Naive thymus-derived CD8-positive, alpha-beta T cell (primary cell): ENCODE measurements around the gene INSYN2B. TPM values are rescaled to one million over a fixed set of nuclear protein-coding genes. Genes with fewer than 3 reads are reported as not detected.

Experiments
- ATAC-seq, 2 donors: fragments of 150-1000 bp; cut with Tn5 transposase in 1 of 2; sonication (Bioruptor Pico), chemical (Tn5 transposase) in 1 of 2; 1 replicate in 1 of 2; 2 replicates in 1 of 2; pipeline ENCODE4 v1.10.0; 2021; ENCODE audit warnings: mild to moderate bottlenecking in 2 of 2, moderate library complexity in 2 of 2
- POLR2A ChIA-PET: fragments of 350-600 bp; sonication (Branson Sonifier 250); formaldehyde crosslinking; loops from one replicate; lab custom pipeline; 2021; ENCODE audit warnings: antibody characterized with exemption; lab: Charles Lee
- DNase-seq, 10 donors: peaks; one replicate each; pipeline versions ENCODE4 v3.0.0 to v3.0.0-alpha.2; 2020 to 2022
- H3K27ac Mint-ChIP-seq, 10 donors: one replicate each; pipeline ENCODE4 v1.8.0; 2020 to 2022; ENCODE audit warnings: mild to moderate bottlenecking in 10 of 10, mixed read lengths in 10 of 10, moderate library complexity in 4 of 10, inconsistent platforms in 1 of 10
- H3K27me3 Mint-ChIP-seq, 5 donors: one replicate each; pipeline ENCODE4 v1.8.0; 2021 to 2022; ENCODE audit warnings: mixed read lengths in 5 of 5
- H3K36me3 Mint-ChIP-seq, 3 donors: one replicate each; pipeline ENCODE4 v1.8.0; 2020 to 2022; ENCODE audit warnings: mixed read lengths in 3 of 3, mild to moderate bottlenecking in 2 of 3, inconsistent platforms in 1 of 3
- H3K4me1 Mint-ChIP-seq, 4 donors: one replicate each; pipeline ENCODE4 v1.8.0; 2021 to 2022; ENCODE audit warnings: mixed read lengths in 4 of 4
- H3K4me3 Mint-ChIP-seq, 10 donors: one replicate each; pipeline ENCODE4 v1.8.0; 2020 to 2022; ENCODE audit warnings: mild to moderate bottlenecking in 10 of 10, mixed read lengths in 10 of 10, moderate library complexity in 6 of 10, inconsistent platforms in 1 of 10
- H3K9me3 Mint-ChIP-seq, 9 donors: one replicate each; pipeline ENCODE4 v1.8.0; 2020 to 2022; ENCODE audit warnings: mixed read lengths in 9 of 9, mild to moderate bottlenecking in 3 of 9, inconsistent platforms in 1 of 9, moderate library complexity in 1 of 9
- polyA plus RNA-seq, 3 donors: library from polyadenylated mRNA; unstranded; fragments of 300-500 nt; fragmentation: Illumina TruSeq; gene quantifications; one replicate each; pipeline ENCODE4 v1.2.3, GENCODE V29; 2021
- total RNA-seq, 8 experiments: library from RNA in 2 of 8; stranded (reverse) in 2 of 8; gene quantifications; one replicate each; pipeline ENCODE4 v1.2.3 and lab custom pipeline; 2021 to 2026

Gene INSYN2B
- total and polyA plus RNA-seq, 5 experiments from 2014 or later: 0.05 TPM; not detected in 4

DNA sequence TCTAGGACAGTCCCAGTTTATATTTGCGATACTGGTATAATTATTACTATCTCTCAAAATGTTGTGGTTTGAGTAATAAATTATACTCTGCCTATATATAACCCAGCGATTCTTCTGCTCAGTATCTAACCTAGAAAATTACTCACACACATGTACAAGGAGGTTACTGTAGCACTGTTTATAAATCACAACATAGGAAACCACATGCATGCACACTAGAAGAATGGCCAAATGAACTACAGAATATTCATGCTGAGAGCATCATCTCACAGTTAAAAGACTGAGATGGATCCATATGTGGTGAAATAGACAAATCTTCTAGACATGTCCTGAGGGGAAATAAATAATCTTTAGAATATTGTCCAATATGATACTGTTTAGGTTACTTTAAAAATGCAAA lies 62.1 kb downstream of the INSYN2B start:
- no peak for ATAC-seq
- peaks cover 0 to 8% (median 4%) of the 10 kb centered on the region in 4 donors for H3K4me1 Mint-ChIP-seq
- H3K4me3 Mint-ChIP-seq: no peak overlapping the region
- H3K27ac Mint-ChIP-seq: no peak overlapping the region
- peaks cover 7 to 62% (median 9%) of the 10 kb centered on the region in 3 donors for H3K36me3 Mint-ChIP-seq
- POLR2A ChIA-PET: no interaction called here
- no peaks in the 10 kb centered on the region for H3K27me3 Mint-ChIP-seq
- DNase-seq: no peak
- H3K9me3 Mint-ChIP-seq: no peaks in the 10 kb centered on the region

DNA sequence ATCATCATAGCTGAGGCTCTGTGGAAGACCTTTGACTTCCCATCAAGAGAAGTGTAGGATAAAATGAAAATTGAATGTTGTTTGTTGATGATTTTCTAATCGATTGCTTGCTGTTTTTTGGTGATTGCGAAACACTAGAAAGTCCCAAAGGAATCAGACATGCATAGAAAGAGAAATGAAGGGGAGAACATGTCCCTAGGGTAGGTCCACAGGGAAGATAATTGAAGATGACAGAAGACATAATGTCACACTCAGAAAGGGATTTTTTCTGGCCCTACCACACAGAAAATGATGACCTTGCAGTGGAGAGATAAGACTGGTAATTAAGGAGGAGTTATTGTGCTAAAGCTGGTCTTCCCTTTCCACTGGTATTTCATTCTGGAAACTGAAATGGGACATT lies 62.8 kb downstream of the INSYN2B start:
- DNase-seq (no peak), ATAC-seq (no peak)
- peaks cover 0 to 8% (median 5%) of the 10 kb centered on the region in 4 donors for H3K4me1 Mint-ChIP-seq
- H3K27me3 Mint-ChIP-seq: no peaks in the 10 kb centered on the region
- peaks cover 7 to 58% (median 9%) of the 10 kb centered on the region in 3 donors for H3K36me3 Mint-ChIP-seq
- POLR2A ChIA-PET: no interaction called here
- no peaks in the 10 kb centered on the region for H3K9me3 Mint-ChIP-seq
- no peak overlapping the region for H3K27ac Mint-ChIP-seq
- no peak overlapping the region for H3K4me3 Mint-ChIP-seq

DNA sequence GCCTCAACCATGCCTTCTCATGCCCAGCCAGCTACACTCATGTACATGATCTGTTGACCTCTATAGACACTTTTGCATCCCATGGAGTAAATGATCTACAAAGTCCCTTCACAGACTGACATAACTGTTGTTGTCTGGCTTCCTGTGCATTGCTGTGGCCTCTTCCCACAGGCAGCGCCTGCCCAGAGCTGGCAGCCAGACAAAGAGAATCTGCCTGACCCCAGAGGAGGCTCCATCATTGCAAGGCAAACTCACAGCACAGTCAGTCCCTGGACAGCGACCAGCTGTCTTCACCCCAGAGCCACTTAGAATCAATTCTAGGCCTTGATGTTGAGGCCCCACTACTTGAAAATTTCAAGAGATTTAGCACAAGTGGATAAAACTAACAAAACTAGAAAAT lies 65.5 kb downstream of the INSYN2B start:
- Mint-ChIP-seq H3K27ac (peak overlapping the region in 1 of 10 donors; percentile 18), H3K4me1 (peaks cover 0 to 8% (median 7%) of the 10 kb centered on the region in 4 donors), H3K36me3 (peaks cover 9 to 44% (median 11%) of the 10 kb centered on the region in 3 donors), H3K9me3 (no peaks in the 10 kb centered on the region), H3K4me3 (no peak overlapping the region), H3K27me3 (no peaks in the 10 kb centered on the region)
- POLR2A ChIA-PET: no interaction called here
- ATAC-seq: no peak
- no peak for DNase-seq

DNA sequence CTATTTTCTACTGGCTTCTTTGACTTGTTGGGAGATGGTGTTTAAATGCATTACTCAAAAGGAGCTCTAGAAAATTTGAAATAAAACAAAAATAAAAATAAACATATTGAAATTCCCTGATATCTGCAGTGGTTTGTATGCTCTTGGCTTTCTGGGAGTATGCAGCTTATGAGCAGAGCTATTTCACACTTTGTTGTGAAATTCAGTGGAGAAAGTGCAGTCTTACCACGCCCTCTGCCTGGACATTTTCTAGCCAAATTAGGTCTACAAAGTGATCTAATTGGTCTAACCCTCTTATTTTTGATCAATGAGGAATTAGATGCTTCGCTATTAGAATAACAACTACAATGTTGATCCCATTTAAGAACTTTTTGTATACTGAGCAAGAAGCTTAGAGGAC lies 66.8 kb downstream of the INSYN2B start:
- H3K27me3 Mint-ChIP-seq: no peaks in the 10 kb centered on the region
- POLR2A ChIA-PET: interaction anchor here (0.6 kb wide), 1 partner anchor 10 kb away, joined by 4 read pairs; no protein-coding TSS in a partner anchor
- H3K27ac Mint-ChIP-seq: no peak overlapping the region

DNA sequence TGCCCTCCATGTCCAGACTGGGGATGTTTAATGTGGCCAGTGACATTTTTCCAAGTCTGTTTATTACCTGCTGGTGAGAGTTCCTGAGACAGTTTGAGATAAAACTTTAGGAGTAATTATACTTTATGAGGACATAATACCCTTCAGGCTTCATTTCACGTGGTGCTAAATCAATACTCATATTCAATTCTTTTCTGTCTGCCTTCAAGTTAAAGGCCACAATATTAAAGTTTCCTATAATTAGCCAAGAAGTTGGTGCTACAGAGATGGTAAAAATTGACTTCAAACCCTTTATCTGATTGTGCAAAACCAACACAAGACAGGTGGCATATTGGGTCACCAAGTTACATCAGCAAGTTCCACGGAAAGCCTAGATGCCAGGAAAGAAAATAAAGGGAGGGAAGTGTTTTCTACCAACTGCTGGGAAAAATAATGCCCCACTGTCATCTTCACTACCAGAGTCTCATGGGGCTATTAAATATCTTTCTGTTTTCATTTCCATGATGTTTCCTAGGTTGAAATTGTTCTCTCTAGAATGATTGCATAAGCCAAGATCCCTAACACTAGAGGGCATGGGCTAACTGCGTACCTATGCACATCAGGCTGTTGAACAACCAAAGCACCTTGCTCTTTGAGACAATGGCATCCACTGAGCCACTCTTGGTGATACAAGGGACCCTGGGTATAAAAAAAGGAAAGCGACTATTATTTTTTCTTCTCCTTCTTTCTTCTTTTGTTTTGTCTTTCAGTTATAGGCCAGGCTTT lies 68.7 kb downstream of the INSYN2B start:
- POLR2A ChIA-PET: no interaction called here

More for the DNA sequence above, 66.8 kb downstream of the INSYN2B start:
- ATAC-seq (no peak), DNase-seq (no peak)
- Mint-ChIP-seq H3K4me1 (peaks cover 0 to 8% (median 6%) of the 10 kb centered on the region in 4 donors), H3K4me3 (no peak overlapping the region), H3K36me3 (peaks cover 9 to 34% (median 11%) of the 10 kb centered on the region in 3 donors), H3K9me3 (no peaks in the 10 kb centered on the region)

DNA sequence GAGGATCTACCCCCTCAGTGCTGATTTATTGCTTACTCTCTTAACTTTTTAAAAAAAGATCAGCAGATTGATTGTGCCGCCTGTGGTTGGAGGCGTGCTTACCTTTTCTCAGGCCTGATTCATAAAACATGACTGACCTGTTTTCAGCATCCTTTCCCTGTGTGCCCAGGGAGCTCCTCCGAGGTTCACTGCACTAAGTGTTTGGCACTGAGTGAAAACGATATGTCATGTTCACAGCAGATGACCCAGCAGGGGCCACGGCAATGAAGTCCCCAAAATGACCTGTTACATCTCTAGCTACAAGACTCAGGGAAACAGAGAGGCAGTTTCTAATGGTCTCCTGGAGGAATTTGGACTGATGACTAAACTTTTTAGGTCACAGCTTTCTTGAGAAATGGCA lies 69.9 kb downstream of the INSYN2B start:
- H3K36me3 Mint-ChIP-seq: peaks cover 2 to 22% (median 11%) of the 10 kb centered on the region in 3 donors

More for the DNA sequence above, 68.7 kb downstream of the INSYN2B start:
- no peak for DNase-seq
- Mint-ChIP-seq H3K4me1 (peaks cover 0 to 12% (median 2%) of the 10 kb centered on the region in 4 donors), H3K36me3 (peaks cover 8 to 32% (median 9%) of the 10 kb centered on the region in 3 donors), H3K27me3 (no peaks in the 10 kb centered on the region), H3K4me3 (no peak overlapping the region), H3K27ac (no peak overlapping the region), H3K9me3 (no peaks in the 10 kb centered on the region)
- ATAC-seq: no peak

DNA sequence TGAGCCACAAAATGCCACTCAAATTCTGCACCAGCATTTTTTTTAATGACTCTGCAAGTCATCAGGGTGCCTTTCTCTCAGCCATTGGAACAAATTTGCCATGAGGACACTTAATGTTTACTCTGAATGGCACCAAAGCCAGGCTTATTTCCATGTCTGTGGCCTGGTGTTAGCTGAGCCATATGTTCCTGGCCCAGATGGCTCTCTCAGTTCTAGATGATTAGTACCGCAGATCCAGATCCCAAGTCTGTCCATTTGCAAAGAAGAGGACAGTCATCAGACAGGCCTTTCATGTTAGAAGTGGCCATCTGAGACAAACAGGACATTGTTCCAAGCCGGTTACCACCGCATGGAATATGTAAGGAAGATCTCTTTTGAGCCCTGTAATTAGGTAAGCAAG lies 70.3 kb downstream of the INSYN2B start:
- Mint-ChIP-seq H3K27ac (peak overlapping the region in 1 of 10 donors; percentile 20), H3K36me3 (peaks cover 0 to 22% (median 11%) of the 10 kb centered on the region in 3 donors), H3K4me1 (peaks cover 0 to 14% (median 3%) of the 10 kb centered on the region in 4 donors), H3K27me3 (no peaks in the 10 kb centered on the region), H3K4me3 (no peak overlapping the region), H3K9me3 (no peaks in the 10 kb centered on the region)
- ATAC-seq (no peak), DNase-seq (no peak)
- POLR2A ChIA-PET: no interaction called here

More for the DNA sequence above, 69.9 kb downstream of the INSYN2B start:
- POLR2A ChIA-PET: no interaction called here
- Mint-ChIP-seq H3K9me3 (no peaks in the 10 kb centered on the region), H3K27me3 (no peaks in the 10 kb centered on the region), H3K27ac (peak overlapping the region in 2 of 10 donors; percentile 31 to 55), H3K4me1 (peaks cover 0 to 13% (median 3%) of the 10 kb centered on the region in 4 donors), H3K4me3 (no peak overlapping the region)
- ATAC-seq (no peak), DNase-seq (no peak)

DNA sequence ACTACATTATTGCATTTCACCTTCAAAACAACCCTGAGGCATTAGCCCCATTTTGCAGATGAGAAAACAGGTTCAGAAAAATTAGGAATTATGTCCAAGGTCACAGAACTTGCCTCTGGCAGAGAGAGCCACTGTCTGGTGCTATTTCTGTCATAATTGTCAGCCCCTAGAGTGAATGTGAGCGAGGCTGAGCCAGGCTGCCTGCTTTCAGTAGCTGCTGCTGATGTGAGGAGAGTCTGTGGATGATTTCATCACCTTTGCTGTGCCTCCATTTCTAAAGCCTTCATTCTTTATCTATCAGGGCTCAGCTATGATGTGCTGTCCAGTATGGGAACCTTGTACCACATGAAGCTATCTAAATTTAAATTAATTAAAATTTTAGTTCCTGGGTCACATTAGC lies 71.4 kb downstream of the INSYN2B start:
- ATAC-seq (no peak), DNase-seq (no peak)
- Mint-ChIP-seq H3K27me3 (no peaks in the 10 kb centered on the region), H3K36me3 (peaks cover 0 to 15% (median 11%) of the 10 kb centered on the region in 3 donors), H3K9me3 (no peaks in the 10 kb centered on the region), H3K27ac (no peak overlapping the region), H3K4me1 (peaks cover 0 to 17% (median 3%) of the 10 kb centered on the region in 4 donors), H3K4me3 (no peak overlapping the region)
- POLR2A ChIA-PET: no interaction called here

DNA sequence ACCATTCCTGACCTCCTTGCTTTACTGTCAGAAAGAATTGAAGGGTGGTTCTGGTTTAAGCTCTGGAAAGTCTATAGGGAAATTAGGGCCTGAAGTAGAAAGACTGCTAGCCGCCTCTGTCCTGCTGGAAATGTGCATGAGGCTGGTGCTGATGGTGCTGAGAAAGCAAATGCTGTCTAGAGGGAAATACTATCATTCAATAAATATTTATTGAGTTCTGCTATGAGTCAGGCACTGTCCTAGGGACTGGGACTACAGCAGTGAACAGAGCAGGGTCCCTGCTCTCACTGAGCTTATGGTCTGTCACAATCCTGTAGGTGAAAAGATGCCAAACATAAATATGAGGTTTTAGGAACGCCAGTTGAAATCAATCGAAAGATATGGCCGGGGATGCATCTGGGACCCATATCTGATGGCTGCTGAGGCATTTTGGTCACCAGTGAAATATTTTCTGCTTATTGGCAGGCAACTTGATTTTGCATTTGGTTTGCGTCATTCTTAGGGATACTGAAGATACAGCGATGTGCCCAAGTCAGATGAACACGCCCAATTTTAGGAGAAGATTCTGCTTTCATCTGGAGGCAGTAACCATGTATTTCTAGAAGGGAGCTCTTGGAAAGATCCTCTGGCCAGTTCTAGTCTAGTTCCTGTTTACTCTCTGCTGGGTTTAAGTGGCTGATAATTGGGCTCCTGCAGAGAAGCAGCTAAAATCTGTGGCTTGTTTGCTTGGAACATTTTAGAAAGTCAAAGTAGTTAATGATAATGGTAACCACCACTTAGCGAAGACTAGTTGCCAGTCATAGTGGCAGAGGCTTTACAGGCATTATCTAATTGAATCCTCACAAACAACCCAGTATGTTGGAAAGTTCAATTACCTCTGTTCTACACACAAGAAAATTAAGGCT lies 73.3 kb downstream of the INSYN2B start:
- Mint-ChIP-seq H3K4me1 (peaks cover under 1 to 19% (median 12%) of the 10 kb centered on the region in 4 donors), H3K27ac (peak overlapping the region in 4 of 10 donors; percentile 11 to 61 (median 32)), H3K27me3 (no peaks in the 10 kb centered on the region), H3K4me3 (no peak overlapping the region), H3K9me3 (no peaks in the 10 kb centered on the region), H3K36me3 (peaks cover 0 to 20% (median 13%) of the 10 kb centered on the region in 3 donors)
- POLR2A ChIA-PET: no interaction called here
- DNase-seq (no peak), ATAC-seq (no peak)

DNA sequence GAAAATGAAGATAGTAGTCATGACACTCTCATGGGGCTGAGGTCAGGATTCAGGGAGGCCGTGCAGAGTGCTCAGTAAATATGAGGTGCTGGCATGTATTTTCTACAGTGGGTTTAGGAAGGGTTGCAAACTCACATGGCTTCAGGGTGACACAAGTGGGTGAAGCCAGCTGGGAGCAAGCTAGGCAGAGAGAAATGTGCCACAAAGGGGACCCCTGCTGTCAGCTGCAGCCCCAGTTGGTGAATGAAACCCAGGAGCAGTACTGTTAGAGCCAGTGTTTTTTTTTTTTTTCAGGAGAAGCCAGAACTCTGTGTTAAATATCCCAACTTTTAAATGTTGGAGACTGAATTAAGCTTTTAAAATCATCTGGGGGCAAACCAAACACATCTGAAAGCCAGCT lies 75.3 kb downstream of the INSYN2B start:
- Mint-ChIP-seq H3K36me3 (peaks cover 8 to 33% (median 14%) of the 10 kb centered on the region in 3 donors), H3K27ac (peak overlapping the region in 2 of 10 donors; percentile 56 to 79), H3K9me3 (no peaks in the 10 kb centered on the region), H3K27me3 (no peaks in the 10 kb centered on the region), H3K4me1 (peaks cover 9 to 35% (median 23%) of the 10 kb centered on the region in 4 donors), H3K4me3 (no peak overlapping the region)
- POLR2A ChIA-PET: no interaction called here
- ATAC-seq (no peak), DNase-seq (no peak)

DNA sequence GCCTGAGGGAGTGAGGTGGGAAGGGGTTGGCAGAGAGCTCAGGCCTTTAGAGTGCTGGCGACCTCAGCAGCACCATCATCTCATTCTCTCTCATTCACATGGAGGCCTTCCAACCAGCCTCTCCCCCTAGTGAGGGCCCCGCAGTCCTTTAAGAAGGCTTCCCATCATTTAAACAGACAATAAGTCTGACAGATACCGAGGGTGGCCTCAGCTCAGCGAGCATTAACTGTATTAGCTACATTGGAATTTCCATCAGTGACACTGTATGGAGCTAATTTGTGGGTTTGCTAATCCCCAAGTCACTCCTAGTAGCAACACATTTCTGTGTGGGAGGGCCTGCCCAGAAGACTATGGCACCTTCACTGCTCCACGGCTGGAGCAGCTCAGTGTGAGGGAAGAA lies 75.8 kb downstream of the INSYN2B start:
- Mint-ChIP-seq H3K36me3 (peaks cover 10 to 35% (median 14%) of the 10 kb centered on the region in 3 donors), H3K27ac (no peak overlapping the region), H3K4me1 (peaks cover 11 to 37% (median 24%) of the 10 kb centered on the region in 4 donors), H3K4me3 (no peak overlapping the region), H3K9me3 (no peaks in the 10 kb centered on the region), H3K27me3 (no peaks in the 10 kb centered on the region)
- POLR2A ChIA-PET: interaction anchor here (0.8 kb wide), 1 partner anchor 124 kb away, joined by 6 read pairs; no protein-coding TSS in a partner anchor
- ATAC-seq: no peak
- DNase-seq: no peak

DNA sequence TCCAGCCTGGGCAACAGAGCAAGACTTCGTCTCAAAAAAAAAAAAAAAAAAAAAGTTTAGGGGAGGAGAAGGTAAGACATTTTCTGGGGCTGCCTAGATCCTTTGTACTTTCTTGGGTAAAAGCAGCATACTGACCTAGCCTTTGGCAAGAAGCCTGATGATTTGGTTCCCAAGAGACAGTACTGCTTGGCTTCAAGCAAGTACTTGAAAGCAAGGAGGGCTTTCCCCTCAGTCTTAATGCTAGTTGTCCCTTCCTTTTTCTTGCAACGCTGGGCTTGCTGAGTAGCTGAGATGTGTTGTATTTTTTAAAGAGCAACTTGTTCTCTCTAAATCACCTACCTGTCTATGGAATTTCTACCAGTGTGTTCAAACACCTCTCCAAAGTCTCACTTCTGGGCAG lies 76.2 kb downstream of the INSYN2B start:
- no peak overlapping the region for H3K4me3 Mint-ChIP-seq
- H3K9me3 Mint-ChIP-seq: no peaks in the 10 kb centered on the region
- POLR2A ChIA-PET: interaction anchor here (0.8 kb wide), 1 partner anchor 124 kb away, joined by 6 read pairs; no protein-coding TSS in a partner anchor
- ATAC-seq: no peak
- H3K4me1 Mint-ChIP-seq: peaks cover 12 to 39% (median 26%) of the 10 kb centered on the region in 4 donors
- H3K27ac Mint-ChIP-seq: peak overlapping the region in 3 of 10 donors; percentile 25 to 74 (median 29)
- H3K27me3 Mint-ChIP-seq: no peaks in the 10 kb centered on the region
- DNase-seq: no peak
- peaks cover 10 to 37% (median 17%) of the 10 kb centered on the region in 3 donors for H3K36me3 Mint-ChIP-seq
